Measurements from ENCODE around the gene RNF220. TPM values are rescaled to one million over a fixed set of nuclear protein-coding genes. Genes with fewer than 3 reads are reported as not detected.
"Not testable (repeated sequence)": the region's sequence is repeated elsewhere in the genome, so short reads cannot be mapped to it uniquely, and the experiment has no call there.

RNF220 gene
- total RNA-seq, 1 donor from 2014 or later, result 60.0 TPM

DNA sequence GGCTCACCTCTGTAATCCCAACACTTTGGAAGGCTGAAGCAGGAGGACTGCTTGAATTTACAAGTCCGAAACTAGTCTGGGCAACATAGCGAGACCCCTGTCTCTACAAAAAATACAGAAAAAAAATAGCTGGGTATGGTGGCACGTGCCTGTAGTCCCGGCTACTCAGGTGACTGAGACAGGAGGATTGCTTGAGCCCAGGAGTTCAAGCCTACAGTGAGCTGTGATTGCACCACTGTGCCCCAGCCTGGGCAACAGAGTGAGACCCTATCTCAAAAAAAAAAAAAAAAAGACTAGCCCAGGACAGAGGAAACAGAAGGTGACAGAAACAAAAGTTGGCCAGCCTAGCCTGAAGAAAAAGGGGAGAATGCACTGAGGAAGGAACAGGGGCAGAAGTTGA, 290.6 kb downstream of the RNF220 start:
- intact Hi-C loops (cut with DNase I), result no loop called here
- ATAC-seq, result no peak

DNA sequence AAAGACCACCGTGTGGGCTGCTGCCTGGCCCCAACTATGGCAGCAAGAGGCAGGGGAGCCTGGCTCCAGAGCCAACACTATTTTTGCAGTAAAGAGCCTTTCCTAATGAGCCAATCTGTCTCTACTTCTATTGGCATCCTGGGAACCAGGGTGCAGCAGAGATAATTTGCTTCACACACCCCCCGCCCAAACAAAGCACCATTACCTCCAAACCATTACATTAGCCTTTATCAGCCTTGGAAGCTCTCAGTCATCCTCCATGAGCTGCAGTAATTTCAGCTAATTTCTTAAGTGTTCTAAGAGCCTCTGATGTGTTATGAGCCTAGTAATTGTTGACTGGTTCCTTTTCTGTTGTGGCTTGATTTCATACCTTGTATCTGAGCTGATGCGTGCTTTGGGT, 291.0 kb downstream of the RNF220 start:
- no peak for DNase-seq (ENCODE audit: low spot score)
- intact Hi-C loops (cut with DNase I), result no loop called here
- no peak for ATAC-seq

More for the DNA sequence above, 290.6 kb downstream of the RNF220 start:
- DNase-seq (ENCODE audit: low spot score), result no peak

DNA sequence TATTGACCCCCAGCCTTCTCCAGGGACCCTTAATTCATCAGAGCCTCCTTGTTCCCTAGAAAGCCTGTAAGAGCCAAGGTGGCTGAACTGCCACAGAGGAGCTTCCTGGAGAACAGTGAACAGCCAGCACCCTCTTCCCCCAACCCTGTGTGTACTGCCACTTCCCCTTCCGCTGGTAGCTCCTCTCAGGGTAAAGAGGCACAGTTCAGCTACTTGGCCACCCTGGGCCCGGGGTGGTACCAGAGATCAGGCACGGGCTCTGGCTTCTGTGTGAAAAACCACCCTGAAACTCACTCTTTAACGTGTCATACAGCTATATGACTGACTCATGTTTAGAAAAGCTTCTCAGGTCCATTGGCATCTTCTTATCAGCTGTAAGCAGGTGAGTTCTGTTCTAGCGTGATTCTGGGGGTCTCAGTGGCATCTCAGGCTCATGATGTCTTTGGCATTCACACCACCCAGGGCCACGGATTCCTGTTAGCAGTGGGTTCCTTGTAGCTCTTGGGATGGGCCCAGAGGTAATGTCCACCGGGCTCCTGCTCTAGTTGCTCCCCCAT, 291.8 kb downstream of the RNF220 start:
- DNase-seq (ENCODE audit: low spot score) (peak; percentile 49), ATAC-seq (peak; percentile 59)
- intact Hi-C loops (cut with DNase I), result no loop called here

DNA sequence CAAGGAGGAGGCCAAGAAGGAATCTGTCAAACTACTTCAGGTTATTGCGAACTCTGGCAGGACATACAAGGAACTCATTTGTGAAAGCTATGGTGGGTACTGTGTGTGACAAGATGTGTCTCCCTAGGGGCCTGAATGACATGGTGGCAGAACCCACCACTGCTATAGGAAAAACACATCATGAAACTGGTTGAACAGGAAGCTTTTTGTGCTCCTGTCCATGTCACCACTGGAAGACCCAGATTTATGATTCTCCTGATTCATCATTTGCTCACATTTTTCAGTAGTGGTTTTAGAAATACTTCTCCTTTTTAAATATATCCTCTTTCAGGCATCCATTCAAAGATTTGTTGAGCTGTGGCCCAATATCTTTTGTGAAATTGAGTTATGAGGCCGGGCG, 293.1 kb downstream of the RNF220 start:
- intact Hi-C loops (cut with DNase I), result no loop called here
- DNase-seq (ENCODE audit: low spot score) (no peak), ATAC-seq (no peak)

DNA sequence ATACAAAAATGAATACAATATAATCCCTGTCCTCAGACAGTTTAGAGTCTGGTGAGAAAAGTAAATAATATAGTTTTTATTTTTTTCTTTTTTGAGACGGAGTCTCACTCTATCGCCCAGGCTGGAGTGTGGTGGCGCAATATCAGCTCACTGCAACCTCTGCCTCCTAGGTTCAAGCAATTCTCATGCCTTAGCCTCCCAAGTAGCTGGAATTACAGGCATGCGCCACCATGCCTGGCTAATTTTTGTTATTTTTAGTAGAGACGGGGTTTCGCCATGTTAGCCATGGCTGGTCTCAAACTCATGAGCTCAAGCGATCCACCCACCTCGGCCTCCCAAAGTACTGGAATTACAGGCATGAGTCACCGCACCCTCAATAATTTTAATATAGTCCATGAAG, 294.3 kb downstream of the RNF220 start:
- ATAC-seq; intact Hi-C loops (cut with DNase I); DNase-seq (ENCODE audit: low spot score): not testable (repeated sequence)

DNA sequence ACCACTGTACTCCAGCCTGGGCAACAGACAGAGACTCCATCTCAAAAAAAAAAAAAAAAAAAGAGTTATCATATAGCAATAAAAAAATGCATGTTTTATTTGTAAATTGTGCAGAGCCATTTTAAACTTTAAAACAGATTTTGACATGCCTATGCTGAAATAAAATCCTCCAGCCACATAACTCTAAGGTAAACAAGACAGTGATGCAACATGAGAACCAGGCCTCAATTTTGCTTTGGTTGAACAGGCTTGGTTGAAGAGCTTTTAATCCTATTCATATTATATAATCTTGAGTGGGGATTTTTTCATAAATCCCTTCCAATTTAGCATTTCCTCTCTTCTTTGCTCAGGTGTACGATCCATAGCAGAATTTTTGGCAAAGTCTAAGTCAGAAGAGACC, 295.5 kb downstream of the RNF220 start:
- no peak for ATAC-seq
- no peak for DNase-seq (ENCODE audit: low spot score)
- intact Hi-C loops (cut with DNase I), result no loop called here

DNA sequence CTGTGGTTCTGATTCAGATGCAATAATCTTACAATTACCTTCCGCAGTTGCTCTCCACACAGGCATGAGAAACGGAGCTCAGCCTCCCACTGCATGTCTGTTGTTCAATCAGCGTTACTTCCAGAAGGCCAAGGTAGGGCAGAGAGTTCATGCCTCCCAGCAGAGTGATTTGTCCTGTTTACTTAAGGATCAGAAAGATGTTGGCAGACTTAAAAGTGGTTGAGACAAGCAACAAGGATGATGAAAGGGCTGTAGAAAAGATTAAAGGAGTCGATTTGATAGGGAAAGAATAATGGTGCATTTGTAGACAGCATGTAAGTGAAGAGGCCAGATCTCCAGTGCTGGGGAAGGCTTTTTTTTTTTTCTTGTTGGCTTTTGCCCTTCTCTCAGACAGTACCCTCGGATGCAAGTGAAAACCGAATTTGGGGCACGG, 296.1 kb downstream of the RNF220 start:
- no peak for ATAC-seq
- DNase-seq (ENCODE audit: low spot score), result peak; percentile 6
- intact Hi-C loops (cut with DNase I), result no loop called here

Small RNA genes lying within 50 kb of the gene (microRNA-seq; reads per million reads assigned to microRNA genes)
- gene MIR5584, result not detected

Other genes starting within 250 kb of the RNF220 start
- 35.9 TPM for gene DMAP1, start 191.8 kb upstream of the RNF220 start, total RNA-seq
- 59.8 TPM for gene ERI3, start 50.0 kb upstream of the RNF220 start, total RNA-seq